ENCODE data around the gene RIPPLY1.
A peak's percentile ranks its signal among the peaks of the same experiment; 100 is the strongest.
"Not testable (repeated sequence)": the region's sequence is repeated elsewhere in the genome, so short reads cannot be mapped to it uniquely, and the experiment has no call there.

Gene RIPPLY1

DNA sequence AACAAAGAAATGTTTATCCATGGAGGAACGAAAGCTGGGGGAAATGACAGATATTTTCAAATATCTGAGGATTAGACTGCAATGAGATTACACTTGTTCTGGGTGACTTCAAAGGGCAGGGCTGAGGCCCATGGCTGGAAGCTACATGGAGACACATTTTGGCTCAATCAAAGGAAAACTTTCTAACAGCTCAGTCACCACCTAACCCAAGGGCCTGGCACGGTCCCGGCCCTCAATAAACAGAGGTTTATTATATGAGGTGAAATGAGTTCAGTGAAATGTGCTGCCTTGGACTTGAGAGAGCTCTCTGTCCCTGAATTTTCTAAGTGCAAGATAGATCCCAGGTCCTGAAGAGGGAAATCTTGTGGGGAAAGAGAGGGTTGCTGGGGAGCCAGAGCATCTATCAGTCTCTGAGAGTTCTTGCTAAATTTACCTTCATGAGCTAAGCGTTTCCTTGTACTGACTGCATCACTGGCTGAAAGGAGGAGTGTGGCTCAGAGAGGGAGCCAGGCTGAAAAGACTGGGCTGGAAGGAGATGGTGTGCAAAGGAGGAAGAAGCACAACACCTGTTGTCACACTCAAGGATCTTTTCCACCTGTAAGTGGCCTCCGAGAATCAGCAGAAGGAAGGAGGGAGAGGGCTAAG, 2.0 kb upstream of the RIPPLY1 start:
- no peak for DNase-seq

DNA sequence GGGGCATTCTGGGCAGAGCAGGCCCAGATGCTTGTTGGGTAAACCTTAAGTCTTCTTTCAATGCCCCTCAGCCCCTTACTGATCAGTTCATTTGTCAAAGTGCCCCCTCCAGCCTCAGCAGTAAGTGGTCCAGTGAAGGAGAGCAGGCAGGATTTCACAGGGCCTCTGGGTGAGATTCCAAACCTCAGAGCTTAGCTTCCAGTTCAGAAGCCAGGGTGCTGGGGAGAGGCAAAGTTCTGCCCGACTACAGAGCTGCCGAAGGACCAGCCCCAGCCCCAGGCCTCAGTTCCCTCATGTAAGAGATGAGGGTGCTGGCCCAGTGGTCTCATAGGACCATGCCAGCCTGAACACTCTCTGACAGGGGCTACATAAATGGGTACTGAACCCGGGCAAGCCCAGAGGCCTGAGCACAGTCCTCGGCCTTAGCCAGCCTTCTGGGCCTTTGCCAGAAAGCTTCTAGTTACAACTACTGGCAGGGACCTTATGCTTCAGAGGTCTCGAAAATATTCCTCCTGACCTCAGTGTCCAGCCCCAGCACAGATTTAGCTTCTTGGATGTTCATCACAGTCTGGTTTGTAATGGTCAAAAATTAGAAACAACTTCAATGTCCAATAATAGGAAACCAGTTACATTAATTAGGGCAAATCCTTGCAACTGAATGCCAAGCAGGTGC, 851 bp upstream of the RIPPLY1 start:
- DNase-seq = no peak

- no peak for DNase-seq
These were observed 457 bp downstream of the RIPPLY1 start for GRCh38 chrX:106902684-106903083.

GRCh38 chrX:106901781-106902219, 1.3 kb downstream of the RIPPLY1 start:
- DNase-seq = no peak

GRCh38 chrX:106901341-106901740, 1.8 kb downstream of the RIPPLY1 start:
- DNase-seq = no peak

- DNase-seq = no peak
These were observed 3.3 kb downstream of the RIPPLY1 start for GRCh38 chrX:106899841-106900240.

- no peak for DNase-seq
These were observed 3.9 kb downstream of the RIPPLY1 start for GRCh38 chrX:106899276-106899675.

DNA sequence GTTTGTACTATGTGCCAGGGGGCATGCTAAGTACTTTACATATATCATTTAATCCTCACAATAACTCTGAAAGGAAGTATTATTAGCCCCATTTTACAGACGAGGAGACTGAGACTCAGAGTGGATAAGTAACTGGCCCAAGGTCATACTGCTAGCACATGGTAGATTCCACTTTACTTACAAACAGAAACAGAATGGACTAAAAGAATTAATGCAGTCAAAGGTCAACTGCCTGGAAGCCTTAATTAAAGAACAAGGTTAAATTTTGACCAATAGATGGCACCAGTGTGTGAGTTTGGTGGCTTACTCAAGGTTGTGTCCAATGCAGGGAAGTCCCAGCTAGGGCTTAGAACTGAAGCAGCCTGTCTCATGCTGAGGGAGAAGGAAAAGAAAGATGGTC, 4.7 kb downstream of the RIPPLY1 start:
- DNase-seq = peak; percentile 6

DNA sequence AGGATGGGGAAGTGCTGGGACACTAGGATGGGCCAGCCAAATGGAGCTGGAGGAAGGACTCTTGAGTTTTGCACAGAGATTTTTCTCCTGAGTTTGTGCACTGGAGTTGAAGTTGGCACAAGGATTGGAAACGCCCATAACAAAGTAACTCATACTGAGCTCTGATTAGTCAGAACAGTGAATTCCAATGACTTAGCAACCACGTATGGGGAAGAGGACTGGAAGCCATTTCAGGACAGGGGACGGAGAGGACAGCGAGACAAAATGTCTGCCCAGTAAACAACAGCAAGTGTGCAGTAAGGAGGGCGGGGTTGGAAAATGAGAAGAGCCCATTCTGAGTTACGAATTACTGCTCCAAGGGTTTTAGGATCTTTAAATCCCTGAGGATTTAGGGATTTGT, 5.9 kb downstream of the RIPPLY1 start:
- no peak for DNase-seq

DNA sequence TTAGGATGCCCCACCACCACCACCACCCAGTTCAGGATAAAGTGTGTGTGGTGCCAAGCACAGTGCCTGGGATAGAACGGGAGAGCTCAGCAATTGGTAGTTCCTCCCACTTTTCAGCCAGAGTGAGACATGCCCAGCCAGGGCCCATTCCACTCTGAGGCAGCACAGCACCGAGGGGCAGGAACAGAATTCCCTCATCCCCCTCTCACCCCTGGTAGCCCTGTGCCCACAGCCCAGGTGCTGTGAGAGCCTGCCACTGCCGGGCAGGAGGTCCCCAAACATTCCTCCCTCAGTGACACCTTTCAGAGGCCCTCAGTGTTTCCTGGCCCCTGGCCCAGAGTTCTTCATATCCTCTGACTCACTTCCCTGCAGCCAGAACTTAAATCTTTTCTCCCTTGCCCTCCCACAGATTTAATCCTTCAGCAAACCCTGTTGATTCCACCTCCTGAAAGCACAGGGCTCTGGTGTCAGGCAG, 8.1 kb downstream of the RIPPLY1 start:
- no peak for DNase-seq

- peak; percentile 16 for DNase-seq
These were observed 8.7 kb downstream of the RIPPLY1 start for GRCh38 chrX:106894392-106894909.

- DNase-seq = no peak
These were observed 11.2 kb downstream of the RIPPLY1 start for GRCh38 chrX:106891762-106892460.

- DNase-seq = no peak
These were observed 13.7 kb downstream of the RIPPLY1 start for GRCh38 chrX:106889468-106889867.

- DNase-seq = no peak
These were observed 28.0 kb downstream of the RIPPLY1 start for GRCh38 chrX:106875151-106875550.

DNA sequence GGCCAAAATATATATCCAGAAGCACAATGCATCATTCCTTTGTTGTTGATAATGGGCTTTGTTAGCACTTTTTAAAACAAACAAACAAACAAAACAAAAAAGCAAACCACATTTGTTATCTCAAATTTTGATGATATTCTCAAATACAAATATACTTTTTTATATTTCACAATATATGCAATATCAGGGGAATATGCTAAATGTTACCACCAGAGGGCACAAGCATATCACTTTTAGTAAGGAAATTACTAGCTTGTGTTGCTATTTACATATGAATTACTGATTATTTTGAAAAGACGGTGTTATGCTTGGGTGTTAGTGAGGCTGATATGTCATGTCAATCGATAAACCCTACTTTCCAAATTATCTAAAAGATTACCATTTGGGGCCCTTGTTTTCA, 29.1 kb downstream of the RIPPLY1 start:
- DNase-seq = no peak

- DNase-seq = not testable (repeated sequence)
These were observed 30.3 kb downstream of the RIPPLY1 start for GRCh38 chrX:106872796-106873195.

DNA sequence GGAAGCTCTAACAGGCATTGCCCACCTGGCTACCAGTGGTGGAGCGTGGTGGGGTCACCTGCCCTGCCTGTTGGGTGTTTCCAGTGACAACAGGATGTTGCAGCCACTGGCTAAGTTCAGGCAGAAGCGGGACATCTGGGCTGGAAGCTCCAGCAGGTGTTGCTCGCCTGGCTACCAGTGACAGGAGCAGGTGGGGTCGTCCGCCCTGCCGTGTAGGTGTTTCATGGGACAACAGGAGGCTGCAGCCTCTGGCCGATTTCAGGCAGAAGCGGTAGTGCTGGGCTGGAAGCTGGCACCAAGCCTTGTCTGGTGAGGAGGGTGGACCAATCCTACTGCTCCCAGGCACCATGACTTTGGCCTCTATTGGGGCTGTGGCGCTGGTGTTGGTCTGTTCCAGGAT, 39.4 kb downstream of the RIPPLY1 start:
- no peak for DNase-seq

DNA sequence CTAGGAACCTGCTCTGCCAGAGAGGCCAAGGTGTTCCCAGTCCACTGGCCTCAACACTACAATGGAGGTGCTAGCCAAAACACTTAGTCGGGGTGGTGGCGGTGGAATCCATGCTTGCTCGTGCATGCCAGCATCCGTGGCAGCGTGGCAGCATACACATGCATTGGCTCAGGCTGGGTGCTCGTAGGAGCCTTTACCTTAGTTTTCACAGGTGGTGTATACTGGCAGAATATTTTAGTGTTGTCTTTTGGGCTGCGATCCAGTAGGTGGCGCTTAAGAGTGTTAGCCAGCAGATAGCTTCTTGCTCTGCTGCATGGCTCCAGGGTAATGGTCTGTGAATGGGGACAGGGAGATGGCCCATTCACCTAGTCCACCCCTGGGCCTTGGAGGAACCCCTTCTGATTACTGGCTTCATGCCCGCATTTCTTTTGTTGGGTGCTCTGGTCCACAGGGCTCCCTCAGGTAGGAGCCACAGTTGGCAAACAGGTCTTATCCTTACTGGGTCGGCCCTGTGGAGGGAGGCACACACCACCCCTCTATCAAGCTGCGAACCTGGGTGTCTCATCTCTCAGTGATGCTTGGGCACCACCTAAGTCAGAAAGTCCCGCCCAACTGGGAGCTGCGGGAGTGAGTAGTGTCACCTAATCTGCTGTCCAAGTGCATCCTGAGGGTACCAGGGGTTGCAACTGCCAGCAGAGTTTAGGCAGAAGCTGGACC, 40.0 kb downstream of the RIPPLY1 start:
- DNase-seq = peak; percentile 0
